Loucy (cell line): ENCODE measurements around the gene KCNJ6.

Experiments used
- CTCF ChIP-seq: fragments of 200-600 bp; sonication (generic); conservative IDR thresholded peaks from 2 replicates; pipeline ENCODE4 v1.5.1; 2014; ENCODE audit warnings: mild to moderate bottlenecking, antibody characterized with exemption, low read length
- EZH2phosphoT487 ChIP-seq: fragments of 200-600 bp; IDR thresholded peaks from 2 replicates; pipeline ENCODE4 v1.6.1; 2018; ENCODE audit warnings: antibody characterized with exemption, mild to moderate bottlenecking, moderate library complexity, borderline replicate concordance

DNA sequence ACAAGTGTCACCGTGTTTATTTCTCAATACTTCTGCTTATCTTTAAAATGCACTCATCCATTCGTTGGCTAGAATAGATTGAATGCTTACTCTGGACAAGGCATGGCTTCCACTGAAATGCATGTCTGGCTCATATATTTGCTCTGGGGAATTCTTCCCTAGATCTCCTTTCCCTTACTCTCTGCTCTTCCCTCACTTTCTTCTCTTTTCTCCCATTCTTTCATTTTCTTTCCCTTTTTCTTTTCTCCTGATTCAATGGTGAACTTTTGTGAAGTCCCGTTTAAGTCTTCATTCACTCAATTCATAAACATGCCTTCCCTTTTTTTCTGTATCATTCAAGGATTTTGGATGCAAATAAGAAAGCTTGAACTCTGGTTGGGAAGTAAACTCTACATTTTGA, 315.2 kb downstream of the KCNJ6 start:
- TF ChIP-seq CTCF, result no peak
- no peak for TF ChIP-seq EZH2phosphoT487
